GM23338 (cell line): ENCODE results near the gene FILIP1L. TPM values are rescaled to one million over a fixed set of nuclear protein-coding genes. Genes with fewer than 3 reads are reported as not detected.

Source experiments
- ATAC-seq: fragments of 200-7000 bp; cut with Tn5 transposase; 3 replicates; pipeline ENCODE4 v1.9.1; 2020
- DNase-seq: peaks from one replicate; pipeline ENCODE4 v3.0.0-alpha.2; 2015; ENCODE audit warnings: low spot score
- H2AFZ ChIP-seq: fragments of 200-600 bp; sonication (generic); 2 replicates; pipeline ENCODE4 v1.8.0; 2016; ENCODE audit warnings: antibody characterized with exemption, mild to moderate bottlenecking, moderate library complexity
- H3F3A ChIP-seq: fragments of 200-600 bp; sonication (generic); replicated peaks from 2 replicates; pipeline ENCODE4 v1.8.0; 2017; ENCODE audit warnings: antibody characterized with exemption, mixed run types, low read depth
- H3K27ac ChIP-seq: fragments of 200-600 bp; sonication (generic); 2 replicates; pipeline ENCODE4 v1.6.1; 2016; ENCODE audit warnings: low read depth
- H3K27me3 ChIP-seq: fragments of 200-600 bp; sonication (generic); 2 replicates; pipeline ENCODE4 v1.8.0; 2016; ENCODE audit warnings: mild to moderate bottlenecking, mixed run types, moderate library complexity; ENCODE audit not compliant: insufficient read depth
- H3K36me3 ChIP-seq: fragments of 200-600 bp; sonication (generic); 2 replicates; pipeline ENCODE4 v1.8.0; 2016; ENCODE audit warnings: mild to moderate bottlenecking; ENCODE audit not compliant: insufficient read depth
- H3K4me1 ChIP-seq: fragments of 200-600 bp; sonication (generic); 2 replicates; pipeline ENCODE4 v1.8.0; 2016; ENCODE audit warnings: mild to moderate bottlenecking, moderate library complexity; ENCODE audit not compliant: insufficient read depth
- H3K4me2 ChIP-seq: fragments of 200-600 bp; sonication (generic); 2 replicates; pipeline ENCODE4 v1.7.1; 2017; ENCODE audit warnings: mixed run types
- H3K4me3 ChIP-seq: fragments of 200-600 bp; sonication (generic); 2 replicates; pipeline ENCODE4 v1.6.1; 2016; ENCODE audit warnings: mixed run types
- H3K79me2 ChIP-seq: fragments of 200-600 bp; sonication (generic); replicated peaks from 2 replicates; pipeline ENCODE4 v1.8.0; 2017; ENCODE audit warnings: mild to moderate bottlenecking; ENCODE audit not compliant: insufficient read depth
- H3K9me2 ChIP-seq: fragments of 200-600 bp; sonication (generic); 2 replicates; pipeline ENCODE4 v1.8.0; 2017; ENCODE audit not compliant: insufficient read depth
- H4K20me1 ChIP-seq: fragments of 200-600 bp; sonication (generic); replicated peaks from 2 replicates; pipeline ENCODE4 v1.8.0; 2017; ENCODE audit warnings: mild to moderate bottlenecking; ENCODE audit not compliant: insufficient read depth
- H3K27ac Mint-ChIP-seq: 2 replicates; pipeline ENCODE4 v1.8.0; 2020; ENCODE audit warnings: inconsistent platforms, mild to moderate bottlenecking, moderate library complexity, mixed read lengths
- H3K27me3 Mint-ChIP-seq: 3 replicates; pipeline ENCODE4 v1.8.0; 2022; ENCODE audit warnings: low read depth, mild to moderate bottlenecking, moderate library complexity, mixed read lengths, inconsistent platforms; ENCODE audit not compliant: insufficient read depth, poor library complexity
- H3K36me3 Mint-ChIP-seq: 3 replicates; pipeline ENCODE4 v1.8.0; 2021; ENCODE audit warnings: low read depth, mild to moderate bottlenecking, inconsistent platforms, moderate library complexity, mixed read lengths
- H3K4me1 Mint-ChIP-seq: 3 replicates; pipeline ENCODE4 v1.8.0; 2020; ENCODE audit warnings: mild to moderate bottlenecking, inconsistent platforms, mixed read lengths
- H3K4me3 Mint-ChIP-seq: 3 replicates; pipeline ENCODE4 v1.8.0; 2021; ENCODE audit warnings: moderate library complexity, mild to moderate bottlenecking, inconsistent platforms, mixed read lengths
- H3K9me3 Mint-ChIP-seq: 3 replicates; pipeline ENCODE4 v1.8.0; 2020; ENCODE audit warnings: moderate library complexity, mild to moderate bottlenecking, inconsistent platforms, mixed read lengths
- EZH2 ChIP-seq: fragments of 200-600 bp; sonication (generic); IDR thresholded peaks from one replicate; pipeline ENCODE4 v1.8.0; 2017; ENCODE audit warnings: antibody characterized with exemption, mild to moderate bottlenecking, low read depth; ENCODE audit not compliant: unreplicated experiment
- NANOG ChIP-seq: IDR thresholded peaks from 2 replicates; pipeline ENCODE4 v1.6.1; 2016; ENCODE audit warnings: antibody characterized with exemption, borderline replicate concordance
- ZNF331 ChIP-seq: fragments of 250-450 bp; sonication (Bioruptor Pico); IDR thresholded peaks from 2 replicates; pipeline ENCODE4 v1.5.0; 2020; ENCODE audit warnings: low read depth, mild to moderate bottlenecking, moderate library complexity
- polyA plus RNA-seq: library from polyadenylated mRNA; unstranded; fragments of >200 nt; fragmentation: Nextera tagmentation; extraction: Ambion mirVana; gene quantifications from 2 replicates; pipeline ENCODE4 v1.2.1, GENCODE V29; 2016
- total RNA-seq: library from RNA; depleted of rRNA; stranded (reverse); fragments of >200 nt; shearing (Covaris generic); gene quantifications from 2 replicates; pipeline ENCODE4 v1.2.3, GENCODE V29; 2014
- TF ChIP-seq, protein P1 (sequence below): fragments of 250-450 bp; sonication (Bioruptor Pico); IDR thresholded peaks from 2 replicates; pipeline ENCODE4 v1.5.0; 2020; ENCODE audit warnings: mild to moderate bottlenecking, moderate library complexity
- TF ChIP-seq, protein P2 (sequence below): IDR thresholded peaks from one replicate; pipeline ENCODE4 v1.6.1; 2018; ENCODE audit warnings: antibody characterized with exemption; ENCODE audit not compliant: unreplicated experiment

The FILIP1L gene
- total and polyA plus RNA-seq, 2 experiments from 2014 or later: 1.6 TPM; not detected in 1

DNA sequence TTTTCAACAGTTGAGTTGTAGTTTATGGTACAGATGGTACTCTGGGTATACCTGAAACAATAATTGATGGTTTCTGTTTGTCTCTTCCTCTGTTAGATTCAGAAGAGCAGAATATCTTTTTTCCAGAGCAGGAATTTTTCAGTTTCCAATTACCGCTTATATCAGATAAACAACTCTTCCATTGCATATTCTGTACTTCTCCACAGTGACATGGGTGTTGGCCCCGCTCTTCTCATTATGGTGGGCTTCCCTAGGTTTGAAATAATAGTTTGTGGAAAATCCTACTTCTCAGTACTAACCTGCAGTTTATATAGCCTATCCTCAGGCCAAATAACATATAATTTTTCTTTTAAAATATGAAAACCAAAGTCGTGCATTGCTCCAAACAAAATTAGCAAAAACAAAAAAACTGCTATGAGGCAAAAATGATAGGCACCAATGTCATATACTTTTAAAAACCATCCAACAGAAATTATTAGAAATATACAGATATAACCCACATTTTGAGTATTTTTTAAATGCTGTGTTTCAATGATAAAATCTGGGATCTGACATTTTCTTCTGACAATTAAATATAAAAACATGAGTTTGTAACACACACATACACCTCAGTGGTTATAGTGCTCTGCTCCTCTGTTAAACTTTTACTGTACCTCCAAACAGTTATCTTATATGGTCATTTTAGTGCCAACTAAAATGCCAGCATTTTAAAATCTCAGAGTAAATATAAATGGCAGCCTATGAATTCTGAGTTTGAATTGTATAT, 239.9 kb downstream of the FILIP1L start:
- Histone ChIP-seq H3K4me1 (peaks cover 27% of the 10 kb centered on the region), H3K36me3 (no peaks in the 10 kb centered on the region), H2AFZ (no peak overlapping the region), H3K4me3 (no peak overlapping the region), H3F3A (peaks cover 13% of the 10 kb centered on the region), H3K9me2 (no peaks in the 10 kb centered on the region), H3K27me3 (peaks cover 93% of the 10 kb centered on the region), H3K4me2 (no peak overlapping the region), H3K79me2 (peaks cover 9% of the 10 kb centered on the region; the same call in 1 of the 2 replicates), H3K27ac (no peak overlapping the region), H4K20me1 (peaks cover 56% of the 10 kb centered on the region)
- Mint-ChIP-seq H3K27ac (no peak overlapping the region), H3K9me3 (no peaks in the 10 kb centered on the region), H3K4me3 (no peak overlapping the region), H3K27me3 (peaks cover 52% of the 10 kb centered on the region), H3K4me1 (peaks cover 25% of the 10 kb centered on the region), H3K36me3 (no peaks in the 10 kb centered on the region)
- TF ChIP-seq ZNF331 (no peak), NANOG (no peak), EZH2 (no peak)
- TF ChIP-seq, protein P1, sequence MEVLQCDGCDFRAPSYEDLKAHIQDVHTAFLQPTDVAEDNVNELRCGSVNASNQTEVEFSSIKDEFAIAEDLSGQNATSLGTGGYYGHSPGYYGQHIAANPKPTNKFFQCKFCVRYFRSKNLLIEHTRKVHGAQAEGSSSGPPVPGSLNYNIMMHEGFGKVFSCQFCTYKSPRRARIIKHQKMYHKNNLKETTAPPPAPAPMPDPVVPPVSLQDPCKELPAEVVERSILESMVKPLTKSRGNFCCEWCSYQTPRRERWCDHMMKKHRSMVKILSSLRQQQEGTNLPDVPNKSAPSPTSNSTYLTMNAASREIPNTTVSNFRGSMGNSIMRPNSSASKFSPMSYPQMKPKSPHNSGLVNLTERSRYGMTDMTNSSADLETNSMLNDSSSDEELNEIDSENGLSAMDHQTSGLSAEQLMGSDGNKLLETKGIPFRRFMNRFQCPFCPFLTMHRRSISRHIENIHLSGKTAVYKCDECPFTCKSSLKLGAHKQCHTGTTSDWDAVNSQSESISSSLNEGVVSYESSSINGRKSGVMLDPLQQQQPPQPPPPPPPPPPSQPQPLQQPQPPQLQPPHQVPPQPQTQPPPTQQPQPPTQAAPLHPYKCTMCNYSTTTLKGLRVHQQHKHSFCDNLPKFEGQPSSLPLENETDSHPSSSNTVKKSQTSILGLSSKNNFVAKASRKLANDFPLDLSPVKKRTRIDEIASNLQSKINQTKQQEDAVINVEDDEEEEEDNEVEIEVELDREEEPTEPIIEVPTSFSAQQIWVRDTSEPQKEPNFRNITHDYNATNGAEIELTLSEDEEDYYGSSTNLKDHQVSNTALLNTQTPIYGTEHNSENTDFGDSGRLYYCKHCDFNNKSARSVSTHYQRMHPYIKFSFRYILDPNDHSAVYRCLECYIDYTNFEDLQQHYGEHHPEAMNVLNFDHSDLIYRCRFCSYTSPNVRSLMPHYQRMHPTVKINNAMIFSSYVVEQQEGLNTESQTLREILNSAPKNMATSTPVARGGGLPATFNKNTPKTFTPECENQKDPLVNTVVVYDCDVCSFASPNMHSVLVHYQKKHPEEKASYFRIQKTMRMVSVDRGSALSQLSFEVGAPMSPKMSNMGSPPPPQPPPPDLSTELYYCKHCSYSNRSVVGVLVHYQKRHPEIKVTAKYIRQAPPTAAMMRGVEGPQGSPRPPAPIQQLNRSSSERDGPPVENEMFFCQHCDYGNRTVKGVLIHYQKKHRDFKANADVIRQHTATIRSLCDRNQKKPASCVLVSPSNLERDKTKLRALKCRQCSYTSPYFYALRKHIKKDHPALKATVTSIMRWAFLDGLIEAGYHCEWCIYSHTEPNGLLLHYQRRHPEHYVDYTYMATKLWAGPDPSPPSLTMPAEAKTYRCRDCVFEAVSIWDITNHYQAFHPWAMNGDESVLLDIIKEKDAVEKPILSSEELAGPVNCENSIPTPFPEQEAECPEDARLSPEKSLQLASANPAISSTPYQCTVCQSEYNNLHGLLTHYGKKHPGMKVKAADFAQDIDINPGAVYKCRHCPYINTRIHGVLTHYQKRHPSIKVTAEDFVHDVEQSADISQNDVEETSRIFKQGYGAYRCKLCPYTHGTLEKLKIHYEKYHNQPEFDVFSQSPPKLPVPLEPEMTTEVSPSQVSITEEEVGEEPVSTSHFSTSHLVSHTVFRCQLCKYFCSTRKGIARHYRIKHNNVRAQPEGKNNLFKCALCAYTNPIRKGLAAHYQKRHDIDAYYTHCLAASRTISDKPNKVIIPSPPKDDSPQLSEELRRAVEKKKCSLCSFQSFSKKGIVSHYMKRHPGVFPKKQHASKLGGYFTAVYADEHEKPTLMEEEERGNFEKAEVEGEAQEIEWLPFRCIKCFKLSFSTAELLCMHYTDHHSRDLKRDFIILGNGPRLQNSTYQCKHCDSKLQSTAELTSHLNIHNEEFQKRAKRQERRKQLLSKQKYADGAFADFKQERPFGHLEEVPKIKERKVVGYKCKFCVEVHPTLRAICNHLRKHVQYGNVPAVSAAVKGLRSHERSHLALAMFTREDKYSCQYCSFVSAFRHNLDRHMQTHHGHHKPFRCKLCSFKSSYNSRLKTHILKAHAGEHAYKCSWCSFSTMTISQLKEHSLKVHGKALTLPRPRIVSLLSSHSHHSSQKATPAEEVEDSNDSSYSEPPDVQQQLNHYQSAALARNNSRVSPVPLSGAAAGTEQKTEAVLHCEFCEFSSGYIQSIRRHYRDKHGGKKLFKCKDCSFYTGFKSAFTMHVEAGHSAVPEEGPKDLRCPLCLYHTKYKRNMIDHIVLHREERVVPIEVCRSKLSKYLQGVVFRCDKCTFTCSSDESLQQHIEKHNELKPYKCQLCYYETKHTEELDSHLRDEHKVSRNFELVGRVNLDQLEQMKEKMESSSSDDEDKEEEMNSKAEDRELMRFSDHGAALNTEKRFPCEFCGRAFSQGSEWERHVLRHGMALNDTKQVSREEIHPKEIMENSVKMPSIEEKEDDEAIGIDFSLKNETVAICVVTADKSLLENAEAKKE (CRISPR knock-in tag): no peak
- TF ChIP-seq, protein P2, sequence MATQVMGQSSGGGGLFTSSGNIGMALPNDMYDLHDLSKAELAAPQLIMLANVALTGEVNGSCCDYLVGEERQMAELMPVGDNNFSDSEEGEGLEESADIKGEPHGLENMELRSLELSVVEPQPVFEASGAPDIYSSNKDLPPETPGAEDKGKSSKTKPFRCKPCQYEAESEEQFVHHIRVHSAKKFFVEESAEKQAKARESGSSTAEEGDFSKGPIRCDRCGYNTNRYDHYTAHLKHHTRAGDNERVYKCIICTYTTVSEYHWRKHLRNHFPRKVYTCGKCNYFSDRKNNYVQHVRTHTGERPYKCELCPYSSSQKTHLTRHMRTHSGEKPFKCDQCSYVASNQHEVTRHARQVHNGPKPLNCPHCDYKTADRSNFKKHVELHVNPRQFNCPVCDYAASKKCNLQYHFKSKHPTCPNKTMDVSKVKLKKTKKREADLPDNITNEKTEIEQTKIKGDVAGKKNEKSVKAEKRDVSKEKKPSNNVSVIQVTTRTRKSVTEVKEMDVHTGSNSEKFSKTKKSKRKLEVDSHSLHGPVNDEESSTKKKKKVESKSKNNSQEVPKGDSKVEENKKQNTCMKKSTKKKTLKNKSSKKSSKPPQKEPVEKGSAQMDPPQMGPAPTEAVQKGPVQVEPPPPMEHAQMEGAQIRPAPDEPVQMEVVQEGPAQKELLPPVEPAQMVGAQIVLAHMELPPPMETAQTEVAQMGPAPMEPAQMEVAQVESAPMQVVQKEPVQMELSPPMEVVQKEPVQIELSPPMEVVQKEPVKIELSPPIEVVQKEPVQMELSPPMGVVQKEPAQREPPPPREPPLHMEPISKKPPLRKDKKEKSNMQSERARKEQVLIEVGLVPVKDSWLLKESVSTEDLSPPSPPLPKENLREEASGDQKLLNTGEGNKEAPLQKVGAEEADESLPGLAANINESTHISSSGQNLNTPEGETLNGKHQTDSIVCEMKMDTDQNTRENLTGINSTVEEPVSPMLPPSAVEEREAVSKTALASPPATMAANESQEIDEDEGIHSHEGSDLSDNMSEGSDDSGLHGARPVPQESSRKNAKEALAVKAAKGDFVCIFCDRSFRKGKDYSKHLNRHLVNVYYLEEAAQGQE: no peak
- ATAC-seq (no peak), DNase-seq (no peak)
